Vagina (tissue), 2 donors: ENCODE measurements around the gene KMT2B.

Experiments used
- CTCF ChIP-seq, 3 experiments: fragments of 450-650 bp in 2 of 3; fragments of 200-600 bp in 1 of 3; sonication (generic) in 1 of 3; IDR thresholded peaks; one replicate each; pipeline ENCODE4 v1.5.1; 2017 to 2019; ENCODE audit warnings: antibody characterized with exemption in 3 of 3, mild to moderate bottlenecking in 2 of 3, moderate library complexity in 2 of 3
- POLR2A ChIP-seq, 2 donors: fragments of 450-650 bp; IDR thresholded peaks; one replicate each; pipeline ENCODE4 v1.6.1; 2017; ENCODE audit warnings: antibody characterized with exemption in 2 of 2, mild to moderate bottlenecking in 2 of 2, moderate library complexity in 2 of 2

- TF ChIP-seq CTCF (IDR thresholded peaks at IDR 0.05) = no peak
- no peak for TF ChIP-seq POLR2A (IDR thresholded peaks at IDR 0.05)
These were observed 34.3 kb downstream of the KMT2B start for GRCh38 chr19:35751839-35752745.
